HG03039 (cell line): Measurements from ENCODE around the gene EIF3D.

Experiments
- ATAC-seq: cut with Tn5 transposase; IDR thresholded peaks from one replicate; pipeline ENCODE4 v1.9.1; 2021; ENCODE audit warnings: mild to moderate bottlenecking, moderate library complexity; ENCODE audit not compliant: unreplicated experiment

EIF3D gene

DNA sequence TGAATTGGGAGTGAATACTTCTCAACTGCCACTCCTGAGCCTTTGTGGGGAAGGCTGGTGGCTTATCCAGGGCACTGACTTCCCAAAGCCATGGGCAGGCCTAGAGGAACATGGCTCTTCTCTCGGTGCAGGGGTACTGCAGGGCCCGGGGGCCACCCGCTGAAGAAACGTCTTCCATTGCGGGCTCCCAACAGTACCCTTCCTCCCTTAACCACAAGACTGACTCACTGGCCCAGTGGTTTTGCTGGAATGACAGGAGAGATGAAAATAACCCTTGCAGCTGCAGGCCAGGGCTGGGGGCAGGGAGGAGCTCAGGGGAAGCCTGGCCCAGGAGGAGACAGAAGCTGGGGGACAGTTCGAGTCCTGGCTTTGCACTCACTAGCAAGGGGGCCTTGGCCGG lies 61.0 kb downstream of the EIF3D start:
- no peak for ATAC-seq

DNA sequence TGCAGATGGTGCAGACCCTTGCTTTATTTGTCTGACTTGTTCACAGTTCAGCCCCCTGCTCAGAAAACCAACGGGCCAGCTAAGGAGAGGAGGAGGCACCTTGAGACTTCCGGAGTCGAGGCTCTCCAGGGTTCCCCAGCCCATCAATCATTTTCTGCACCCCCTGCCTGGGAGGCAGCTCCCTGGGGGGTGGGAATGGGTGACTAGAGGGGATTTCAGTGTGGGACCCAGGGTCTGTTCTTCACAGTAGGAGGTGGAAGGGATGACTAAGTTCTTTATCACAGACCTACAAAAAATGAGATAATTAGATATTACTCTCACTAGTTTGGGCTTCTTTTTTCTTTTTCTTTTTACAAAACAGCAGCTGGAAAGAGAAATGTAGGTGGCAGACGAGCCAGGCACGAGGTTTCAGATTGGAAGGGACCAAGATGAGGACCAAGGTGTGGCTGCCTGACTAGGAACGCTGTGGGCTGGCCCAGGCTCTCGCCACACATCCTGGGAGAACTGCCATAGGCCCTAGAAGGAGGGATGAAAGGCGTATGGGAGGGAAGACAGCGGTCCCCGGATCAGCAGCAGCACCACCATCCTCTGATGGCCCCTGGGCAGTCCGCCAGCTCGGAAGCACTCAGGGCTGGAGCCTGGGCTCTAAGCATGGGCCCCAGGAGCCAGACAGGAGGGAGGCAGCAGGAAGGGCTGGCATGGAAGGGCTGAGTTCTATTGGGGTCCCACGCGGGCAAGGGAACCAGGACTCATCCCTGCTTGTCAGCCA lies 61.7 kb downstream of the EIF3D start:
- ATAC-seq, result no peak

GRCh38 chr22:36466258-36466657 lies 62.7 kb downstream of the EIF3D start:
- ATAC-seq, result no peak

DNA sequence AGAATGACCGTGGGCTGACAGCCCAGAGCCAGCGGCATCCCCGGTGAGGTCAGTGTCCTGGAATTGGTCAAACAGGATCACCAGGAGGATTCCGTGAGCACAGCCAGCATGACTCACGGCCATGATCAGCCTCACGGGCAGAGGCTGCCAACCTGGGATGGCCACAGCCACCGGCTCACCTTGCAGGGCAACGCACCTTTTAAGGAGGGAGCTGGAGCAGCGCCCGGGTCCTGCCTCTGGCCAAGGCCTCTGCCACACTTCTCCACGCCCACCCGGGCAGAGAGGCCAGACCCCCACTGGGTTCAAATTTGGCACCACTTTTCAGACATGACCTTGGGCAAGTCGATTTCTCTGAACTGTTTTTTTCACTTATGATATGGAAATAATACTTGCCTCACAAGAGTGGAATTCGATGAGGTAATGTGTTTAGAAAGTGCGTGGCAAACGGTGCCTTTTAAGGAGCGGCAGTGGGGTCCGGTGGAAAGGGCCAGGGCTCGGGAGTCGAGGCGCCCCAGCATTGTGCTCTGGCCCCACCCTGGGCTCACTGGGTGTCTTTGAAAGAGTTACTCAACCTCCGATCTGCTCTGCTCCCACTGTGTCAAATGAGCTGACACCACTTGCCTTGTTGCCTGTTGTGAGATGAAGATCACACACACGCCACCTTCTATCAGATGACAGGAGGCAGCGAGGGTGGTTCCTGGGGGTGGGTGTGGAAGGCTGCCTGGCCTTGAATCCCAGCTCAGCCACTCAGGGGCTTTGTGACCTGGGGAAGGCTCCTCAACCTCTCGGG lies 63.5 kb downstream of the EIF3D start:
- no peak for ATAC-seq

- no peak for ATAC-seq
Observed at GRCh38 chr22:36464715-36465231, 64.2 kb downstream of the EIF3D start.

GRCh38 chr22:36463783-36464184 lies 65.2 kb downstream of the EIF3D start:
- no peak for ATAC-seq

GRCh38 chr22:36461665-36462649 lies 67.0 kb downstream of the EIF3D start:
- ATAC-seq, result no peak
